ENCODE measurements around the gene PLIN5.
"Not testable (repeated sequence)": the region's sequence is repeated elsewhere in the genome, so short reads cannot be mapped to it uniquely, and the experiment has no call there.

The PLIN5 gene

DNA sequence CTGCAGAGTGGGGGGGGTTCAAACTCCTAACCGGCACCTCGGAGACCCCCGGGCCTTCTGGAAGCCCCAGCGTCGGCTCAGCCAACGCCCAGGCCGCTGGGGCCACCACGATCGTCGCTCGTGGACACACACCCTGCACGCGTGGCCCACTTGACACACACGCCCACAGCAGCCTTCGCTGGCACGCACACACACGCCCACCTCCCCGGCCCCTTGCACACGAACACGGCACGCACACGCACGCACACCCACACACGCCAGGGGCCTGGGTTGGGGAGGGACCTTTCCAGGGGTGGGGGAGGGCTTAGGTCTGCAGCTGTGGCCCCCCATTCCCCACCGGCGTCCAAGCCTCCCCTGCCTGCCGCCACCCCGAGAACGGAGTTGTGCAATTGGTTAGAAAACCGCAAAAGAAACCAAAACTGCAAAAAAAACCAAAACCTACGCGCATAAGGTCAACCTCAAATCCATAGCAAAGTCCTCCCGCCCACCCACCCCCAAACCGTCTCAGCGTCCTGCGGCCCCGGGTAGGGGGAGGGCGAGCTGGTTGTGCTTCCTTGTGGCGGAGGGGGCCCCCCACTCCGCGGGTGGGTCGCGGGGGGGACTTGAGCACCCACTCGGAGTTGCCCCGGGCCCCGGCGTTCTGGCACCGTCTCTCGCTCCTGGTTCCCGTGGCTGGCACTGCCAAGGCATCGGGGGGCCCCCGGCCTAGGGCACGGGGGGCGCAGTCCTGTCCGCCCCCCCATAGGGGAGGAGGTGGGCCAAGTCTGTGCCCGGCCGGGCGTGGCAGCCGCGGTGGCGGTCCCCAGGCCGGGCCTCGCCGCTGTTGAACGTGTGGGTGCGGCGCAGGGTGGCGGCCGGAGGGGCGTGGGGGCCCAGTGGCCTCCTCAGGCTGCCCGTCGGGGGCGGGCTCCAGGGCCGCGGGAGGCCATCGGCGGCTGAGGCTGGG is 8.1 kb upstream of the PLIN5 start:
- peak; percentile 79 for DNase-seq

DNA sequence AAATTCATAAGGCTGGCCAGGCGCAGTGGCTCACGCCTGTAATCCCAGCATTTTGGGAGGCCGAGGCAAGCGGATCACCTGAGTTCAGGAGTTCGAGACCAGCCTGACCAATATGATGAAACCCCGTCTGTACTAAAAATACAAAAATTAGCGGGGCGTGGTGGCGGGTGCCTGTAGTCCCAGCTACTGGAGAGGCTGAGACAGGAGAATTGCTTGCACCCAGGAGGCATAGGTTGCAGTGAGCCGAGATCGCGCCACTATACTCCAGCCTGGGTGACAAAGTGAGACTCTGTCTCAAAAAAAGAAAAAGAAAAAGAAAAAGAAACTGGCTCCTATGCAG is 6.8 kb upstream of the PLIN5 start:
- DNase-seq, result not testable (repeated sequence)

DNA sequence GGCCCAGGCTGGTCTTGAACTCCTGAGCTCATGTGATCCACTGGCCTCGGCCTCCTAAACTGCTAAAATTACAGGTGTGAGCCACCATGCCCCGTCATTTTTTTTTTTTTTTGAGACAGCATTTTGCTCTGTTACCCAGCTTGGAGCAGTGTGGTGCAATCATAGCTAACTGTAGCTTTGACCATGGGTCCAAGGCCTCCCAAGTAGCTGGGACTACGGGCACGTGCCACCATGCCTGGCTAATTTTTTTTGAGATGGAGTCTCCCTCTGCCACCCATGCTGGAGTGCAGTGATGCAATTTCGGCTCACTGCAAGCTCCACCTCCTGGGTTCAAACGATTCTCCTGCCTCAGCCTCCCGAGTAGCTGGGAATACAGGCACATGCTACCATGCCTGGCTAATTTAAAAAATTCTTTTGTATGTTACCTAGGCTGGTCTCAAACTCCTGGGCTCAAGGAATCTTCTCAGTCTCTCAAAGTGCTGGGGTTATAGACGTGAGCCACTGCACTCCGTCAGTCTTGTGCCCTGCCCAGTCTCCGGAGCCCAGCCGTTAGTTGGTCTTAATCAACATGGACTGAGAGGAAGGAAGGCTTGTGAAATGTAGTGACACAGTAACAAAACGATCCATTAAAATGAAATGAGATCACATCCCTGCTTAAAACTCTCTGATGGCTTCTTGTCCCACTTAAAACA is 6.2 kb upstream of the PLIN5 start:
- no peak for DNase-seq

DNA sequence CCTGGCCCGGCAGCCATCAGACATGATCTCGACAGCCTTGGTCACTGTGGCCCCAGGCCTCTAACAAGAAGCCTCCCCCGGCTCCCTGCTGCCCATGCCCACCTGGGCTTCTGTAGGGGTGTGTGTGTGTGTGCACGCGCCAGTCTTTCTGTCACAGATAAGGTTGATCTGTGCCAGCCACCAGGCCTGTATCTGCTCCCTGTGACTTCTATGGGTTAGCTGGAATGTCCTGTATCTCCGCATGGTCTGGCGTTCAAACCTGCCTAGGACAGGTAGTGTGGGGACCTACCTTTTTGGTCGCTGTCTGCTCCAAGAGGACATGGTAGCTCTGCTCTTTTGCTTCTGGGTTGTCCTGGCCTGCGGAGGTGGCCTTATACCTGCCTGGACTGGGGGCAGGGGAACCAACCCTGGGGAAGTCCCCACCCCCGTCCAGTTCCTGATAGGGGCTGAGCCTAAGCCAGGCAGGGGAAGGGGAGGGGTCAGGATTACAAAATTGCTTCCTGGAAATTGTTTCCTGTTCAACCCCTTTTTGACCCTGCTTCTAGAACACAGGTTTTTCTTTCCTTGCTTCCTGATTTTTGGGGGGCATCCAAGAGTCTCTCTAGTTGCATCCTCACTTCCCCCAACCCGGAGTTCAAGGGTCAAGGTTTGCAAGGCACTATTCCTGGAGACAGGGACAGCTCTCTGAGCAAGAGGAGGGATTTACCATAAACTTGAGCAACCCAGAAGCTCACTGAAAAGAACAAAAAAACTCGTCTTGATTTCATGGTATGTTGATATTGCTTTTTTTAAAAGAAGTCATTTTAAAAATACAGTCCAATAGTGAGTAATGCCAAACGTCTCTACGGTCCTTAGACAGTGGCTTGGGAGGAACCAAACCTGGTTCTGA is 4.9 kb upstream of the PLIN5 start, which contains the start of gene LRG1:
Gene LRG1 (minus strand): TSS at position 344 of the 889 bp plus-strand sequence. CDS start 23 bp downstream, at position 321.
- DNase-seq, result peak; percentile 95

DNA sequence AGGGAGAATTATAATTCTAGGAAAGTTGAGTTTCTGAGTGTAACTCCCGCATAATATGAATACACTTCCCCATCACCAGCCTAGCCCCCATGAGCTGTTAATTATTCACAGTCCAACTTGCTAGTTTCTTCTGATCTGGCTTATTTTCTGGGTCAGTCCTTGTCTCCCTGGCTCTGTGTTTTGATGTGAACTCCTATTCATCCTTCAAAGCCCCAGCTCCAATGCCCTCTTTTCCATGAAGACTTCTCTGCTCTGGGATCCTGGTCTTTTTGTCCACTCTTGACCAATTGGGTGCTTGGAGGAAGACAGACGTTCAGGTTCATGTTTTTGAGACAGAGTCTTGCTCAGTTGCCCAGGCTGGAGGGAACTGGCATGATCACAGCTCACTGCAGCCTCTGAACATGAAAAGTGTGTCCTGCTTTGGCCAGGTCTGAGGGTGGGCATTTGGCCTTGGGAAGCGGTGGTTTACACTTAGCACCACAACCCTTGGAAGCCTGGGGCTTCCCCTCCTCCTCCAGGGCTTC is 4.2 kb upstream of the PLIN5 start:
- DNase-seq, result no peak

DNA sequence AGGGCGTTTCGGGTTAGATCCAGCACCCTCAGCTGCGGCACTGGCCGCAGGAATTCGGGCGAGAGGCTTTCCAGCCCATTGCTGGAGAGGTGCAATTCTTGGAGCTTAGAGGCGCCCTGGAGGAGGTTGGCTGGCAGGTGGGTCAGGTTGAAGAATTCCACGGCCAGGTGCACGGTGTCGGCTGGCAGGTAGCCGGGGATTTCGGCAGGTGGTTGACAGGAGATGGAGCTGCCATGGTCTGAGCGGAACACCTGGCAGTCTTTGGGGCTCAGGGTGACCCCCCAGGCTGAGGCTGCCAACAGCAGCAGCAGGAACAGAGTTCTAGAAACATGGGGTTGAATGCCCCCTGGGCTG is 3.6 kb upstream of the PLIN5 start:
- DNase-seq, result no peak

DNA sequence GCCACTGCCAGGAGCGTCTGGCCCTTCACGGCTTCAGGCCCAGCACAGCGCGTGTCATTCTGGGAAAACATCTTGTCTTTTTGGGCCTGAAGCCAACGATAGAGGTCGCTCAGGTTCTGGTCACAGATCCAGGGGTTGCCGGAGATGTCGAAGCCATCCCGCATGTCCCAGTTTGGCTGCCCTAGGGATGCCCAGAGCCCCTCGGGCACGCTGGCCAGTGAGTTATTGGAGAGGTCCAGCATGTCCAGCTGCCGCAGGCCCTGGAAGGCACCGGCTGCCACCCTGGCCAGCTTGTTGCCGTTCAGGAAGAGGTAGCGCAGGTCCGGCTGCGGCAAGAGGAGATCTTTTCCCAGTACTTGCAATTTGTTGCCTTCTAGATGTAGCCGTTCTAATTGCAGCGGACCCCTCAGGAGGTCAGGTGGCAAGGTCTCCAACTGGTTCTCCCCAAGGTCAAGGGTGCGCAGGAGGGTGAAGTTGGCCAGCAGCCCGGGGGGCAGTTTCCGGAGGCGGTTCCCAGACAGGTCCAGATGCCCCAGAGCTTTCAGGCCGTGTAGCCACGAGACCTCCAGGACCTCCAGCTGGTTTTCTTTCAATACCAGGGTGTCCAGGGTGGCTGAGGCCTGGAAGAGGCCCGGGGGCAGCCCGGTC is 3.1 kb upstream of the PLIN5 start:
- DNase-seq, result no peak

DNA sequence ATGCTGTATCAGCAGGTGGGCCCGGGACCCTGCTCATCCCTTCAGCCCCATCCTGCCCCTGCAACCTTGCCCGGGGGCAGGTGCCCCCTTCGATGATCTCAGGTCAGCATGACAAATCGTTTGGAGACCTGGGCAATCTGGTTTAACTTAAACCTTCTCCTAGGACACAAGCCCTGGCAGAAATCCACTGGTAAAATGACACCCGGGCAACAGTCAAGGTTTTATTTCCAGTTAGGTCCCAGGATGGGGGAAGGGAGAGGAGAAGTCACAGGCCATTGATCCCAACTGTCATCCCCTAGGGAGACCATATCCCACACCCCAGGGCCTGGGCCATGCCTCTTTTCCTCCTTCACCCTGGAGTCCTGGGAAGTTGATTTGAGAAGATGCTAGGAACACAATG is 1.8 kb upstream of the PLIN5 start:
- no peak for DNase-seq

DNA sequence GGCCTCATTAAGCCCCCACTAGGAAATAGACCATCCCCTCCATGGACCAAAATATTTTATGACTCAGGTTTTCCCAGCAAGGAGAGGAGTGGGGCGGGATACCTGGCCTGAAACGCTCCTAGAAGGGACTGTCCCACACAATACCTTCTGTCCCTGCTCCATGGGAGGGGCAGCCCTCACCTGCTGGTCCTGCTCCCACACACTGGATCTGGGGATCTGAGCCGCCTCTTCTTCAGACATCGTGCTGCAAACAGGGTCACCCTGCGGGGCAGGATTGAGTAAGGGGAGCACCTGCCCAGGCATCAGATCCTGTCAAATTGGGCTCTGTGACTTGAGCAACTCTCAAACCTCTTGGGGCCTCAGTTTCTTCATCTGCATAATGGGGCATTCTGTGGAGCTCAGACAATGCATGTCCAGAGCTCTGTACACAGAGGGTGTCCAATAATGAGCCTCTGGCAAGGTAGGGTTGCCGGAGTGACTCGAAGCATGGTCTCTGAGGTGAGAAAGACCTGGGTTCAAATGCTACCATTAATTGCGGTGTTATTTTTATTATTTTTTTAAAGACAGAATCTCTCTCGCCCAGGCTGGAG is 1.1 kb downstream of the PLIN5 start:
- no peak for DNase-seq

DNA sequence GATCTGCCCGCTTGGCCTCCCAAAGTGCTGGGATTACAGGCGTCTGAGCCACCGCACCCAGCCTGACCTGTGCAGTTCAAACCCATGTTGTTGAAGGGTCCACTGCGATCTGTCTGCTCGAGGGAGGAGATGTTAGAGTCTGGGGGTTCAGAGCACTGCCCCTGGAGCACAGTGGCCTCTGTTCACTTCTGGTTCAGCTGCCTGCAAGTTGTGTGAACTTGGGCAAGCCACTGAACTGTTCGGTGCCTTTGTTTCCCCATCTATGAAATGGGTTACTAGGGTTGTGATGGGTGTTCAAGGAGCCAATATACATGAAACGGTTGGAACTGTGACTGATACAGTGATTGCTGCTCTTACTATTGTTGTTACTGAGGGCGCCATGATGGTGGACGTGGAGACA is 1.7 kb downstream of the PLIN5 start:
- no peak for DNase-seq

DNA sequence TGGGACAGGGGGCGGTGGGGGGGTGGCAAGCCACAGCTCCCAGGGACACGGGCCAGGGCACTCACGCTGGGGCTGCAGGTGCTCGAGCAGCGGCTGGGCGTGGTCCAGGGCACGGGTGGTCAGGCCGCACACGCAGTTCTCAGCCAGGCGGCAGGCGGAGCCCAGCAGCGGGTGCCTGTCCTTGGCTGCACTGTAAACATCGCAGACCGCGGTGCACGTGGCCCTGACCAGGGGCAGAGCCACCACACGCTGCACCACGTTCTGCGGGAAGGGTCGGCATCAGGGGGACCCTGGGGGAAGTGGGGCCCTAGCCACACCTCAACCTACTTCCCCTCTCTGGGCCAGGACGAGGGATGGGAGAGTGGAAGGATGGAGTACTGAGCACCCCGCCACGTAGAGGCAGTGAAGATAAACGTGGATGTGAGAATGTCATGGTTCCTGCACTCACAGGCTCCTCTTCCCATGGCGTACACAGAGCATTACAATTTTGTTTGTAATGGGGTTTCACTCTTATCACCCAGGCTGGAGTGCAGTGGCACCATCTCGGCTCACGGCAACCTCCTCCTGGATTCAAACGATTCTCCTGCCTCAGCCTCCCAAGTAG is 3.4 kb downstream of the PLIN5 start:
- no peak for DNase-seq

DNA sequence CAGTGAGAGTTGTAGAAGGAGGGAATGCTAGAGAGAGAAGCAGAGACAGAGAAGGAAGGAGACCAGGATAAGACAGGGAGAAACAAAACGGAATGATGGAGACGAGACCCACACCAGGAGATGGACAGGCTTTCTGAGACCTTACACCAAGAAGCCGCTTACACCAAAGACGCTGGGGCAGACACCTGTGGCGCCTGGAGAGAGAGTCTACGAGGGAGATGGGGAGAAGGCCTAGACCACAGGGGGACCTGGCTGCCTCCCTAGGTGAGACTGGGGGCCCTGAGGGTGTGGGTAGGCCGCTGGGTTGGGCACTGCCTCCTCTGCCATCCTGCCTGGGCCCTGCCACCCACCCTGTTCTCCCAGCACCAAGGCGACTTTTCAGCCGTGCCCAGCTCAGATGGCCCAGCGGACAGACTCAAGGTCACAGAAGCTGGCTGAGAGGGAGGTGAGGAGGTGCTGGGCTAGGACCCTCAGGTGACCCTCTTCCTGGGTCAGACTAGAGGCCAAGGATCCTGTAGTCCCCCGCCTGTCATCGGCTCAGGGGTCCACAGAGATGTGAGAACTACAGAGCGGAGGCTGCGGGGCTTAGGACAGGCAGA is 5.0 kb downstream of the PLIN5 start:
- DNase-seq, result no peak

DNA sequence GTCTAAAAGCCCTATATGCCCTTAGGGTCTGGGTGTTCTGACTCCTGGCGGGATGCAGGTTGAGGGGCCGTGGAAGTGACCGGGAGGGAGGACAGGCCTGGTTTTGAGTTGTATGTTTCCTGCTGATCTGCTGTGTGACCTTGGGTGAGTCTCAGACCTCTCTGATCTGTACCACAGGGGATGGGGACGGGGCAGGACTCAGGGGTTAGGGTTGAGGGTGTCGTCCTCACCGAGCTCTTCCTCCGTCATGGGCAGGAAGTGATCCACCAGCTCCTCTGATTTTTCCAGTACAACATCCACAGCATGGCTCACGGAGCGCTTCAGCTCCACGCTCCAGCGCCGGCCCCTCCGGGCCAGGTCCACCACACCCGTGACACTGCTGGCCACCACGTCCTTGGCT is 6.2 kb downstream of the PLIN5 start:
- no peak for DNase-seq

DNA sequence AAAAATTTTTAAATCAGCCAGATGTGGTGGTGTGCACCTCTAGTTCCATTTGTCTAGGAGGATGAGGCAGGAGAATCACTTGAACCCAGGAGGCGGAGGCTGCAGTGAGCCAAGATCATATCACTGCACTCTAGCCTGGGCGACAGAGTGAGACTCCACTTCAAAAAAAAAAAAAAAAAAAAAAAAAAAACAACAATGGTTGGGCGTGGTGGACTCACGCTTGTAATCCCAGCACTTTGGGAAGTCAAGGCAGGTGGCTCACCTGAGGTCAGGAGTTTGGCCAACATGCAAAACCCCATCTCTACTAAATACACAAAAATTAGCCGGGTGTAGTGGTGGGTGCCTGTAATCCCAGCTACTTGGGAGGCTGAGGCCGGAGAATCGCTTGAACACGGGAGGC is 7.6 kb downstream of the PLIN5 start:
- not testable (repeated sequence) for DNase-seq

DNA sequence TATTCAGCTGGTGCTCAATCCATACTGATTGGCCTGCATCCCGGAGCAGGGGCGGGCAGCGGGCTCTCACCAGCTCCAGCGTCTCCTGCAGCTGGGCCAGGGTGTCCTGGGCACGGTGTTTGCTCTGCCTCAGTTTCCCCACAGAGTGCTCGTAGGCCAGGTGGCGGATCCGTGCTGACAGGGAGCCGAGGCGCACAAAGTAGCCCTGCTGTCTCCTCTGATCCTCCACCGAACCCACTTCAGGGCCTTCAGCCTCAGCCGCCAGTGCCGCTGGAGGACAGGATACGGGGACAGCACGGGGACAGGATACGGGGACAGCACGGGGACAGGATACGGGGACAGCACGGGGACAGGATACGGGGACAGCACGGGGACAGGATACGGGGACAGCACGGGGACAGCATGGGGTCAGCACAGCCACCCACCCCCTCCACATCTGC is 9.4 kb downstream of the PLIN5 start:
- DNase-seq, result no peak

DNA sequence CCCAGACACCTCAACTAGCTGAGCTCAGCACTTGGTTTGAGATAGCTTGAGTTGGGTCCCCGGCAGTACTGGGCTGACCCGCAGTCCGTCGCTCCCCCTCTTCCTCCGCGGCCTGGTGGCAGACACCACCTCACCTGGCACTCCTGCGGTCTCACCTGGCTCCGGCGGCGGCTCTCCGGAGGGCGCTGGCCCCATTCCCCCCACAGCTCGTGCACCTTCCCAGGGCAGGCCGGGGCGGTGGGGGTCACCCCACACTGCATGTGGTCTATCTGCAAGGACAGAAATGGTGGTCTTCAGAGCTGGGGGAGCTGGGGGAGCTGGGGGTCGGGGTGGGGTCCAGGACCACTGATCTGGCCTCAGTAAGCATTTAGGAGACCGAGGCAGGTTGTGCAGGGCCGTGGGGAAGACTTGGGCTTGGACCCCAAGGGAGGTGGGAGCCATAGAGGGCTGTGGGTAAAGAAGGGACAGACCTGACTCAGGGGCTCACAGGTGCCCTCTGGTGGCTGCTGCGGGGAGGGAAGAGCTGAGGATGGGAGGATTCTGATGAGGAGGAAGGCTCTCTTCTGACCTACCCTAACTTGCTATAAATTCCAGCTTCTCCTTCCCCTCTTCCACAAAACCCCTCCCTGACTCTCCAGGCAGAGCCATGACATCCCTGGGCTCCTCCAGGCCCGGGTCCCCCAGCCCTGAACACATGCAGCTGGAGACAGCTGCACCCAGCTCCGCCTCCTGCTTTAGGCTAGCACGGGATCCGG is 10.0 kb downstream of the PLIN5 start:
- peak; percentile 89 for DNase-seq

DNA sequence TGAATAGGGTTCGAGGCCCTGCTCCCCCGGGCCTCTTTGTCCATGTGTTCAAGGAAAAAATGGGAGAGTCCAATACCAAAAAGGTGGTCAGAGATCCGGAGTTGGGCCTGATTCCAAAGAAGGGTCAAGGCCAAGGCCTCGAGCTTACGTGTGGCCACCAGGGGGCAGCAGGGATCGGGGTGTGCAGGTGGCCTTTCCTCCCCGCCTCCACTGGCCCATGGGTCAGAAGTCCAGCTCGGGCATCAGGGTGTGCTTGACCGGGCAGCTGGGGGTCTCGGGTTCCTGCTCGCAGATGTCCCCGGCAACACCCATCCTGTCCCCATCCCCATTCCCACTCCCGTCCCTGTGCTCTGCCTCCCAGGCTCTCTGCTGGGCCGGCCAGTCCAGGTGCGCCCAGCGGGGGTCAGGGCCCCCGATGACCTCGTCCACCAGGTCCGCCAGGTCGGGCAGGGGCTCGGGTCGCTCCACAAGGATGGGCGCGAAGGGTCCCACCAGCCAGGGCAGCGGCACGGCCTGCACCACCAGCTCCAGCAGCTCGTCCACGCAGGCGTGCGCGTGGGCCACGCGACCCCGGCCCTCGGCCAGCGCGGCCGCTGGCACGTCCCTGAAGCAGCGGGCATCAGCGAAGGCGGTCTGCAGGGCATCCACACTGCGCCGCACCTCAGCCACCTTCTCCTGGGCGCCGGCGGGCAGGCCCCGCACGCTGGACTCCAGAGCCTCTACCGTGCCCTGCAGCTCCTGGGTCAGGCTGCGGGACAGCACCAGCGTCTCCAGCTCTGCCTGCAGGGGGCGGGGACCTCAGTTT is 11.5 kb downstream of the PLIN5 start:
- peak; percentile 83 for DNase-seq

DNA sequence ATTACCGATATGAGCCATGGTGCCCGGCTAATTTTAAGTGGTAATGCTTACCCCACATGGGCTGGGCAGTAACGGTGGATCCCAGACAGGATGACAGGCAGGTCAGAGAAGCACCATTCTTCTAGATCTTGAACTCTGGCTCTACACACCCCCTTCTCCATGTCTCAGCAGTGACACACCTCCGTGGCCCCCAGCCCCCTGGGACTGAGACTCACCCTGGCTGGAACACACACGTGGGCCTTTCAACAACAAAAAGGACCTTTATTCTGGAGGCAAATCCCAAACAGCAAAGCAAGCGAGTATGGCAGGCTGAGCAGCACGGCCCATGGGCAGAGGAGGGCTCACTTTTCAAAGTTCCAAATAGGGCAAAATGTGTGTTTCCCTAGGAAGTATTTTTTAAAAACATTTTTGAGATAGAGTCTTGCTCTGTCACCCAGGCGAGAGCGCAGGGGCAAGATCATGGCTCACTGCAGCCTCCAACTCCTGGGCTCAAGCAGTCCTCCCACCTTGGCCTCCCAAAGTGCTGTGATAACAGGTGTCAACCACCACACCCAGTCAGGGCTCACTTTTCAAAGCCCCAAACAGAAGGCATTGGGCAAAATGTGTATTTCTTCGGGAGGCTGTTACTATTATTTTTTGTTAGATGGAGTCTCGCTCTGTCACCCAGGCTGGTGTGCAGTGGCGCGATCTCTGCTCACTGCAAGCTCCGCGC is 12.6 kb downstream of the PLIN5 start:
- DNase-seq, result no peak

DNA sequence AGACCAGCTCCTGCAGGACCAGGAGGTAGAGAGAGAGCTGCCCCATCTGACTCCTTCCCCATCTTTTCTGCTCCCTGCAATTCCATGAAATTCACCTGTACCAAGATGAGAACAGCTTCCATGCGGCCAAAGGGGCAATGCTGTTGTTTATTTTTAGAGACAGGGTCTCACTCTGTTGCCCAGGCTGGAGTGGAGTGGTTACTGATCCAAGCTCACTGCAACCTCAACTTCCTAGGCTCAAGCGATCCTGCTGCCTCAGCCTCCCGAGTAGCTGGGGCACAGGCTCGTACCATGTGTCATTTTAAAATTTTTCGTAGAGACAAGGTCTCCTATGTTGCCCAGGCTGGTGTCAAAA is 13.2 kb downstream of the PLIN5 start:
- DNase-seq, result no peak
